Calu3 (cell line): ENCODE measurements around the gene NDUFC2. TPM values are rescaled to one million over a fixed set of nuclear protein-coding genes. Genes with fewer than 3 reads are reported as not detected.
A peak's percentile ranks its signal among the peaks of the same experiment; 100 is the strongest.

ENCODE experiments used
- BruUV-seq: library from RNA; stranded (reverse); fragments of 400-500 nt; replicated peaks from 2 replicates; lab custom pipeline; 2021; lab: Mats Ljungman, UMichigan
- CTCF ChIA-PET: fragments of 300-600 bp; sonication (Branson Sonifier 250); formaldehyde crosslinking; loops from one replicate; lab custom pipeline; 2022; ENCODE audit warnings: antibody characterized with exemption; lab: Charles Lee
- DNase-seq: peaks from one replicate; pipeline ENCODE4 v3.0.0; 2022
- H3K27ac Mint-ChIP-seq: one replicate; pipeline ENCODE4 v1.8.0; 2022; ENCODE audit warnings: mixed read lengths; ENCODE audit not compliant: unreplicated experiment
- H3K27me3 Mint-ChIP-seq: one replicate; pipeline ENCODE4 v1.8.0; 2022; ENCODE audit warnings: mixed read lengths; ENCODE audit not compliant: unreplicated experiment
- H3K36me3 Mint-ChIP-seq: one replicate; pipeline ENCODE4 v1.8.0; 2022; ENCODE audit warnings: mild to moderate bottlenecking, moderate library complexity, mixed read lengths; ENCODE audit not compliant: insufficient read depth, unreplicated experiment
- H3K4me1 Mint-ChIP-seq: one replicate; pipeline ENCODE4 v1.8.0; 2022; ENCODE audit warnings: mild to moderate bottlenecking, low read depth, mixed read lengths; ENCODE audit not compliant: unreplicated experiment
- H3K4me3 Mint-ChIP-seq: one replicate; pipeline ENCODE4 v1.8.0; 2022; ENCODE audit warnings: mild to moderate bottlenecking, low read depth, moderate library complexity, mixed read lengths; ENCODE audit not compliant: unreplicated experiment
- H3K9me3 Mint-ChIP-seq: one replicate; pipeline ENCODE4 v1.8.0; 2022; ENCODE audit warnings: low read depth, mixed read lengths; ENCODE audit not compliant: unreplicated experiment
- CTCF ChIP-seq: fragments of 200-600 bp; IDR thresholded peaks from one replicate; pipeline ENCODE4 v1.8.0; 2022; ENCODE audit warnings: antibody characterized with exemption; ENCODE audit not compliant: unreplicated experiment
- intact Hi-C: fragments of 100-400 bp; cut with micrococcal nuclease; formaldehyde crosslinking; loops from one replicate; pipeline ENCODE4 v1.10.0; 2022; ENCODE audit not compliant: unreplicated experiment
- total RNA-seq: library from RNA; stranded (reverse); gene quantifications from 2 replicates; pipeline ENCODE4 v1.2.3, GENCODE V29; 2022

Gene NDUFC2
- total RNA-seq, 1 experiment from 2014 or later: 343 TPM

GRCh38 chr11:78070621-78071020 is 9.0 kb downstream of the NDUFC2 start:
- no peaks in the 10 kb centered on the region for H3K9me3 Mint-ChIP-seq
- peaks cover 38% of the 10 kb centered on the region for H3K36me3 Mint-ChIP-seq
- BruUV-seq: no TSS peak
- CTCF ChIA-PET: no interaction called here
- no peak for TF ChIP-seq CTCF
- no peak for DNase-seq
- H3K4me1 Mint-ChIP-seq: peaks cover 28% of the 10 kb centered on the region
- no peak overlapping the region for H3K27ac Mint-ChIP-seq
- H3K27me3 Mint-ChIP-seq: no peaks in the 10 kb centered on the region
- H3K4me3 Mint-ChIP-seq: no peak overlapping the region
- intact Hi-C loops: no loop called here

- no peak for DNase-seq
- peaks cover 18% of the 10 kb centered on the region for H3K4me1 Mint-ChIP-seq
- no TSS peak for BruUV-seq
- H3K9me3 Mint-ChIP-seq: no peaks in the 10 kb centered on the region
- peaks cover 40% of the 10 kb centered on the region for H3K36me3 Mint-ChIP-seq
- no peak overlapping the region for H3K27ac Mint-ChIP-seq
- no peaks in the 10 kb centered on the region for H3K27me3 Mint-ChIP-seq
- no peak overlapping the region for H3K4me3 Mint-ChIP-seq
- no peak for TF ChIP-seq CTCF
- CTCF ChIA-PET: no interaction called here
- intact Hi-C loops: no loop called here
Observed at GRCh38 chr11:78069465-78069864, 10.2 kb downstream of the NDUFC2 start.

- CTCF ChIA-PET: no interaction called here
- H3K9me3 Mint-ChIP-seq: no peaks in the 10 kb centered on the region
- peak overlapping the region; percentile 20 for H3K27ac Mint-ChIP-seq
- no peaks in the 10 kb centered on the region for H3K27me3 Mint-ChIP-seq
- H3K36me3 Mint-ChIP-seq: peaks cover 40% of the 10 kb centered on the region
- DNase-seq: no peak
- intact Hi-C loops: no loop called here
- no TSS peak for BruUV-seq
- no peak overlapping the region for H3K4me3 Mint-ChIP-seq
- TF ChIP-seq CTCF: no peak
- H3K4me1 Mint-ChIP-seq: peaks cover 15% of the 10 kb centered on the region
Observed at GRCh38 chr11:78067704-78068103, 12.0 kb downstream of the NDUFC2 start.

- no peak overlapping the region for H3K27ac Mint-ChIP-seq
- CTCF ChIA-PET: interaction anchor here (0.5 kb wide), 1 partner anchor 39 kb away, joined by 3 read pairs; no protein-coding TSS in a partner anchor
Observed at GRCh38 chr11:78066471-78066870, 13.2 kb downstream of the NDUFC2 start.

More at GRCh38 chr11:78066471-78066870, 13.2 kb downstream of the NDUFC2 start:
- H3K4me1 Mint-ChIP-seq: peaks cover 3% of the 10 kb centered on the region
- H3K36me3 Mint-ChIP-seq: peaks cover 34% of the 10 kb centered on the region
- TF ChIP-seq CTCF: no peak
- intact Hi-C loops: no loop called here
- no peaks in the 10 kb centered on the region for H3K9me3 Mint-ChIP-seq
- BruUV-seq: no TSS peak
- no peak for DNase-seq
- H3K4me3 Mint-ChIP-seq: no peak overlapping the region
- H3K27me3 Mint-ChIP-seq: no peaks in the 10 kb centered on the region
